HepG2 (cell line): ENCODE results near the gene PIK3CD. TPM values are rescaled to one million over a fixed set of nuclear protein-coding genes. Genes with fewer than 3 reads are reported as not detected.
A peak's percentile ranks its signal among the peaks of the same experiment; 100 is the strongest.

Experiments
- ATF3 ChIP-seq: sonication (generic); formaldehyde crosslinking; IDR thresholded peaks from 2 replicates; pipeline ENCODE4 v1.4.0; 2020; ENCODE audit warnings: missing genetic modification reagents
- DNMT1 ChIP-seq: sonication (generic); formaldehyde crosslinking; IDR thresholded peaks from 2 replicates; pipeline ENCODE4 v1.5.1; 2020; ENCODE audit warnings: mild to moderate bottlenecking, missing genetic modification reagents
- EED ChIP-seq: sonication (generic); formaldehyde crosslinking; IDR thresholded peaks from 2 replicates; pipeline ENCODE4 v1.5.0; 2020; ENCODE audit warnings: mild to moderate bottlenecking, missing genetic modification reagents
- MYPOP ChIP-seq: sonication (generic); formaldehyde crosslinking; IDR thresholded peaks from 2 replicates; pipeline ENCODE4 v1.8.1; 2023; ENCODE audit warnings: mild to moderate bottlenecking, moderate library complexity, missing genetic modification reagents
- PAX8 ChIP-seq: sonication (generic); formaldehyde crosslinking; IDR thresholded peaks from 2 replicates; pipeline ENCODE4 v1.8.0; 2022; ENCODE audit warnings: mild to moderate bottlenecking, missing genetic modification reagents, borderline replicate concordance
- SIN3A ChIP-seq: IDR thresholded peaks from 2 replicates; pipeline ENCODE4 v1.6.1; 2011; ENCODE audit warnings: low read depth, mild to moderate bottlenecking, control low read depth, low read length, borderline replicate concordance
- ZNF687 ChIP-seq: sonication (generic); formaldehyde crosslinking; IDR thresholded peaks from 2 replicates; pipeline ENCODE4 v1.5.1; 2020; ENCODE audit warnings: mild to moderate bottlenecking, missing genetic modification reagents, moderate library complexity
- ZNF788 ChIP-seq: sonication (generic); formaldehyde crosslinking; IDR thresholded peaks from 2 replicates; pipeline ENCODE4 v1.5.0; 2020; ENCODE audit warnings: mild to moderate bottlenecking, missing genetic modification reagents, borderline replicate concordance
- ZNF83 ChIP-seq: sonication (generic); formaldehyde crosslinking; IDR thresholded peaks from 2 replicates; pipeline ENCODE4 v1.4.0; 2020; ENCODE audit warnings: missing genetic modification reagents, mild to moderate bottlenecking, borderline replicate concordance
- polyA plus RNA-seq, 8 experiments: library from polyadenylated mRNA; depleted of rRNA in 3 of 8; stranded (reverse) in 7 of 8; unstranded in 1 of 8; fragments of >200 nt; fragmentation: Illumina TruSeq in 4 of 8; extraction: Trizol in 4 of 8; gene quantifications; 2 replicates each; pipeline versions ENCODE4 v1.2.1 to v1.2.3, GENCODE V29; 2011 to 2016; ENCODE audit warnings: low read depth in 4 of 8, missing spikeins in 1 of 8, mixed read lengths in 1 of 8; ENCODE audit not compliant: insufficient read depth in 1 of 8
- total RNA-seq, 5 experiments: library from RNA; depleted of rRNA; stranded (reverse); fragments of >200 nt; fragmentation: Illumina TruSeq; extraction: Trizol; gene quantifications; 2 replicates each; pipeline ENCODE4 v1.2.3, GENCODE V29; 2016; ENCODE audit warnings: low read depth in 1 of 5
- TF ChIP-seq, protein P1 (sequence below): sonication (generic); formaldehyde crosslinking; IDR thresholded peaks from 2 replicates; pipeline ENCODE4 v1.5.0; 2020; ENCODE audit warnings: mild to moderate bottlenecking, missing genetic modification reagents
- TF ChIP-seq, protein P2 (sequence below): sonication (generic); formaldehyde crosslinking; IDR thresholded peaks from 2 replicates; pipeline ENCODE4 v1.8.0; 2022; ENCODE audit warnings: mild to moderate bottlenecking, missing genetic modification reagents, moderate library complexity
- TF ChIP-seq, protein P3 (sequence below): sonication (generic); formaldehyde crosslinking; IDR thresholded peaks from 2 replicates; pipeline ENCODE4 v1.4.0; 2020; ENCODE audit warnings: missing genetic modification reagents, borderline replicate concordance

The PIK3CD gene
- total and polyA plus RNA-seq, 2 of the 13 experiments (the other 11 are each of a cell fraction or from before 2014, with no cell fraction given), result 7.1 to 10.0 TPM

DNA sequence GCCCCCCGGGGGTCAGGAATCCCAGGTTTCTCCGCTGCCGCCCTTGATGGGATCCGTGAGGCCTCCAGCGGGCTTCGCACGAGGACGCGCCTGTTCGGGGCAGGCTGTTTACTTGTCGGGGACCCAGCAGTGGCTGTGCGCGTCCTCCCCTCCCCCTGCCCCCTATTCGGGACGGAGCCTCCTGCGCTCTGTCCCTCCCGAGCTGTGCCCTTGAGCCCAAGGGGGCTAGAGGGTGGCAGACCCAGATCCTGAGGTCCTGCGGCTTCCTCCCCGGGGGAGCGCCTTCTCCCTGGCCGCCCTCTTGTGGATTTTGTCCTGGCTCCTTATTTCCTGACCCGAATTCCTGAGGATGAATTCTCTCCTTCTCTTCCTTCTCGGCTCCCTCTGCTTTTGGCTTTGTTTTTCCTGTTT lies 38.4 kb downstream of the PIK3CD start (continued):
- TF ChIP-seq, protein P1, sequence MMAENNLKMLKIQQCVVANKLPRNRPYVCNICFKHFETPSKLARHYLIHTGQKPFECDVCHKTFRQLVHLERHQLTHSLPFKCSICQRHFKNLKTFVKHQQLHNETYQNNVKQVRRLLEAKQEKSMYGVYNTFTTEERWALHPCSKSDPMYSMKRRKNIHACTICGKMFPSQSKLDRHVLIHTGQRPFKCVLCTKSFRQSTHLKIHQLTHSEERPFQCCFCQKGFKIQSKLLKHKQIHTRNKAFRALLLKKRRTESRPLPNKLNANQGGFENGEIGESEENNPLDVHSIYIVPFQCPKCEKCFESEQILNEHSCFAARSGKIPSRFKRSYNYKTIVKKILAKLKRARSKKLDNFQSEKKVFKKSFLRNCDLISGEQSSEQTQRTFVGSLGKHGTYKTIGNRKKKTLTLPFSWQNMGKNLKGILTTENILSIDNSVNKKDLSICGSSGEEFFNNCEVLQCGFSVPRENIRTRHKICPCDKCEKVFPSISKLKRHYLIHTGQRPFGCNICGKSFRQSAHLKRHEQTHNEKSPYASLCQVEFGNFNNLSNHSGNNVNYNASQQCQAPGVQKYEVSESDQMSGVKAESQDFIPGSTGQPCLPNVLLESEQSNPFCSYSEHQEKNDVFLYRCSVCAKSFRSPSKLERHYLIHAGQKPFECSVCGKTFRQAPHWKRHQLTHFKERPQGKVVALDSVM (CRISPR knock-in tag), result no peak
- TF ChIP-seq, protein P2, sequence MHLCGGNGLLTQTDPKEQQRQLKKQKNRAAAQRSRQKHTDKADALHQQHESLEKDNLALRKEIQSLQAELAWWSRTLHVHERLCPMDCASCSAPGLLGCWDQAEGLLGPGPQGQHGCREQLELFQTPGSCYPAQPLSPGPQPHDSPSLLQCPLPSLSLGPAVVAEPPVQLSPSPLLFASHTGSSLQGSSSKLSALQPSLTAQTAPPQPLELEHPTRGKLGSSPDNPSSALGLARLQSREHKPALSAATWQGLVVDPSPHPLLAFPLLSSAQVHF (CRISPR knock-in tag), result no peak
- TF ChIP-seq SIN3A (no peak), MYPOP (CRISPR knock-in tag) (no peak), EED (CRISPR knock-in tag) (peak; percentile 43; the same call in 1 of the 2 replicates), ATF3 (CRISPR knock-in tag) (no peak), ZNF788 (CRISPR knock-in tag) (0 out of 2 replicates have a peak, but pooled peaks have one; percentile 27), PAX8 (CRISPR knock-in tag) (no peak), DNMT1 (0 out of 2 replicates have a peak, but pooled peaks have one; percentile 59), ZNF83 (no peak), ZNF687 (peak; percentile 58)
- TF ChIP-seq, protein P3, sequence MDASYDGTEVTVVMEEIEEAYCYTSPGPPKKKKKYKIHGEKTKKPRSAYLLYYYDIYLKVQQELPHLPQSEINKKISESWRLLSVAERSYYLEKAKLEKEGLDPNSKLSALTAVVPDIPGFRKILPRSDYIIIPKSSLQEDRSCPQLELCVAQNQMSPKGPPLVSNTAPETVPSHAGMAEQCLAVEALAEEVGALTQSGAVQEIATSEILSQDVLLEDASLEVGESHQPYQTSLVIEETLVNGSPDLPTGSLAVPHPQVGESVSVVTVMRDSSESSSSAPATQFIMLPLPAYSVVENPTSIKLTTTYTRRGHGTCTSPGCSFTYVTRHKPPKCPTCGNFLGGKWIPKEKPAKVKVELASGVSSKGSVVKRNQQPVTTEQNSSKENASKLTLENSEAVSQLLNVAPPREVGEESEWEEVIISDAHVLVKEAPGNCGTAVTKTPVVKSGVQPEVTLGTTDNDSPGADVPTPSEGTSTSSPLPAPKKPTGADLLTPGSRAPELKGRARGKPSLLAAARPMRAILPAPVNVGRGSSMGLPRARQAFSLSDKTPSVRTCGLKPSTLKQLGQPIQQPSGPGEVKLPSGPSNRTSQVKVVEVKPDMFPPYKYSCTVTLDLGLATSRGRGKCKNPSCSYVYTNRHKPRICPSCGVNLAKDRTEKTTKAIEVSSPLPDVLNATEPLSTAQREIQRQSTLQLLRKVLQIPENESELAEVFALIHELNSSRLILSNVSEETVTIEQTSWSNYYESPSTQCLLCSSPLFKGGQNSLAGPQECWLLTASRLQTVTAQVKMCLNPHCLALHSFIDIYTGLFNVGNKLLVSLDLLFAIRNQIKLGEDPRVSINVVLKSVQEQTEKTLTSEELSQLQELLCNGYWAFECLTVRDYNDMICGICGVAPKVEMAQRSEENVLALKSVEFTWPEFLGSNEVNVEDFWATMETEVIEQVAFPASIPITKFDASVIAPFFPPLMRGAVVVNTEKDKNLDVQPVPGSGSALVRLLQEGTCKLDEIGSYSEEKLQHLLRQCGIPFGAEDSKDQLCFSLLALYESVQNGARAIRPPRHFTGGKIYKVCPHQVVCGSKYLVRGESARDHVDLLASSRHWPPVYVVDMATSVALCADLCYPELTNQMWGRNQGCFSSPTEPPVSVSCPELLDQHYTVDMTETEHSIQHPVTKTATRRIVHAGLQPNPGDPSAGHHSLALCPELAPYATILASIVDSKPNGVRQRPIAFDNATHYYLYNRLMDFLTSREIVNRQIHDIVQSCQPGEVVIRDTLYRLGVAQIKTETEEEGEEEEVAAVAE (CRISPR knock-in tag), result no peak
